B cell (primary cell): ENCODE data around the gene MAST2.

Experiments used
- CTCF ChIP-seq: fragments of 200-600 bp; IDR thresholded peaks from one replicate; pipeline ENCODE4 v1.8.0; 2022; ENCODE audit warnings: antibody characterized with exemption, mild to moderate bottlenecking
- EZH2 ChIP-seq: IDR thresholded peaks from 2 replicates; pipeline ENCODE4 v1.6.1; 2012; ENCODE audit warnings: borderline replicate concordance, low read depth, mild to moderate bottlenecking, moderate library complexity, low read length; ENCODE audit not compliant: insufficient read depth, poor library complexity, severe bottlenecking

GRCh38 chr1:45769261-45769932 is 34.0 kb upstream of the MAST2 start:
- TF ChIP-seq CTCF (no peak), EZH2 (no peak)
